ENCODE data around the gene FDX2.

Gene FDX2

DNA sequence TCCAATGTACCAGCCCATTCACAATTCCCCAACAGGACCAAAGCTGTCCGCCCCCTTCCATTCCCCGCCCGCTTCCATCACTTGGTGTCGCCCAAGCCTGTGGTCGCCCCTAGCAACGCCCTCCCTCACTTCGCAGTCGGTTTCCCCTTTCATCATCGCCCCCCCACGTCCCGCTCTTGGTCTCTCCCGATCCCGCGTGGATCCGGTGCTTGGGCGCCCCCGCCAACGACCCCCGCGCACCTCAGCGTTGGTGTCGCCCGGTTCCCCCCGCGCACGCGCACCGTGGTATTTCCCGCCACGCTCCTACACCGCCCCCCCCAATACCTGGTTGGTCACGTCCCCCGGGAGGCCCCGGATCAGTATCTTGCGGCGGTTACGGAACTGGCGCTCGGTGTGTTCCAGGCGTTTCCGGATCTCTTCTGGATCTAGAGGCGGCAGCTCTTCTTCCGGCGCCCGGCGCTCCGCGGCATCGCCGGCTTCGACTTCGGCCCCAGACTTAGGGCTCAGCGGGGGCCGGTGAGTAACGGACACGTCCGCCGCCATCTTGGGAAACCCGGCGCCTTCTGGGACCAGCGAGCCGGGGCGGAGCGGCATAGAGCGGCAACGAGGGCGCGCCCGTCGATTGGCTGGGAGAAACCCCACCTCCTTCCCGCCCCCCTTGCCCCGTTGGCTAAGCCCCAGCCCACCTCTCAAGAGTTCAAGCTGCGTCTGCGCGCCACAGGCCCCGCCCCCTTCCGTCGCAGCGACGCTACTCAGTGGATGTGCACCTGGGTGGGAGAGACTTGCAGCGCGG, 17.3 kb upstream of the FDX2 start, which contains the start of gene RAVER1:
Gene RAVER1 (minus strand): TSS at position 565 of the 793 bp plus-strand sequence. CDS start 22 bp downstream, at position 543.
- peak; percentile 97 to 98 for DNase-seq

GRCh38 chr19:10332158-10332964, 16.5 kb upstream of the FDX2 start:
- no peak for DNase-seq

- no peak for DNase-seq
Measured at GRCh38 chr19:10329555-10329954, 13.7 kb upstream of the FDX2 start.

GRCh38 chr19:10328558-10329429, 13.0 kb upstream of the FDX2 start:
- no peak for DNase-seq

GRCh38 chr19:10327793-10328192, 12.0 kb upstream of the FDX2 start:
- DNase-seq = no peak

- DNase-seq = no peak
Measured at GRCh38 chr19:10325732-10326131, 9.9 kb upstream of the FDX2 start.

GRCh38 chr19:10321874-10322835, 6.3 kb upstream of the FDX2 start:
- DNase-seq = no peak

DNA sequence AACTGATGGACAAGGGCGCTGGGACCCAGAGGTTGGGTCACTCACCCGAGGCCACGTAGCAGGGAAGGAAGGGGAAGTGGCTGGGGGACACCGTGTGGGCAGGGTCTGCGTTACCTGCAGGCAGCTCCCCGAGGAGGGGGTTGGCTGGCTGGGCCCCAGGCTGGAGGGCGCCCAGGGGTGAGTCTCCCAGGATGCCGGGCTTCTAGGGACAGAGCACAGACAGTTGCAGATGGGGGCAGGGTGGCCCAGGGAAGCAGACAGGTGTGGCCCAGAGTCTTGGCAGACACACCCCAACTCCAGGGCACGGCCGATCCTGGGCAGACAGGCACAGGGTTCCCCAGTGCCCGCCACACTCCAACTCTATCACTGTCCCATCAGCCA, 5.6 kb upstream of the FDX2 start:
- no peak for DNase-seq

- no peak for DNase-seq
Measured at GRCh38 chr19:10320602-10321416, 5.0 kb upstream of the FDX2 start.

DNA sequence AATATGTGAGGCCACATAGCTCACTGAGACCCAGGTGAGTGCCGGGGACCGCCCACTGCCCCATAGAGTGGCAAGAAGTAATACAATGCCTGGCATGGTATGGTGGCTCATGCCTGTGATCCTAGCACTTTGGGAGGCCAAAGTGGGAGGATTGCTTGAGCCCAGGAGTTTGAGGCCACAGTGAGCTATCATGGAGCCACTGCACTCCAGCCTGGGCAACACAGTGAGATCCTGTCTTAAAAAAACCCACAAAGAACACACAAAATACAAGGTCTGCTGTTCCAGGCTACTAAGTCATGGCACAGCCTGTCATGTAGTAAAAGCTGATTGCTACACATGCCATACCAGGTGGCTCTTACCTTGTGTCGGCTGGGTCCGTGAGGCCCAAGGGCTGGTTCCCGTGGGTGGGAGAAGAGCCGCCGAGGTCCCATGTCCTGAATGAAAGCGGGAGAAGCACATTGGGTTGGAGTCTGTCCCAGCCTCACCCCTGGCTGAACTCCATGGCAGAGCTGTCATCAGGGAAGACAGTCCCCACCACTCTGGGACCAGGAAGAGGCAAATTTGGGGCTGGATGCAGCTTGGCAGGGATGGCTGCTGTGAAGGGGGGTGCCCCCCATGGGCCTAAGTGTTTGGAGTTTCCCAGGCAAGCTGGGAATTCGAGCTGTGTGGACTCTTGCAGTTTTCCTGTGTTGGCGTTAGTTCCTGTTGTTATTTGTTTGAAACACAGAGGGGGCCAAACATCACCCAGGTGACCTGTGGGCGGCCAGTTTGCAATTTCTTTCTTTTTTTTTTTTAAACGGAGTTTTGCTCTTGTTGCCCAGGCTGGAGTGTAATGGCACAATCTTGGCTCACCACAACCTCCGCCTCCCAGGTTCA, 3.2 kb upstream of the FDX2 start:
- no peak for DNase-seq

- DNase-seq = no peak
Measured at GRCh38 chr19:10317857-10318462, 2.1 kb upstream of the FDX2 start.

- DNase-seq = no peak
Measured at GRCh38 chr19:10317045-10317856, 1.4 kb upstream of the FDX2 start.

GRCh38 chr19:10316229-10317044, 622 bp upstream of the FDX2 start:
- no peak for DNase-seq

GRCh38 chr19:10309423-10309822, 6.4 kb downstream of the FDX2 start, which contains the start of gene ZGLP1:
TSS of gene ZGLP1 (minus strand) at chr19:10309815.
- DNase-seq = no peak

DNA sequence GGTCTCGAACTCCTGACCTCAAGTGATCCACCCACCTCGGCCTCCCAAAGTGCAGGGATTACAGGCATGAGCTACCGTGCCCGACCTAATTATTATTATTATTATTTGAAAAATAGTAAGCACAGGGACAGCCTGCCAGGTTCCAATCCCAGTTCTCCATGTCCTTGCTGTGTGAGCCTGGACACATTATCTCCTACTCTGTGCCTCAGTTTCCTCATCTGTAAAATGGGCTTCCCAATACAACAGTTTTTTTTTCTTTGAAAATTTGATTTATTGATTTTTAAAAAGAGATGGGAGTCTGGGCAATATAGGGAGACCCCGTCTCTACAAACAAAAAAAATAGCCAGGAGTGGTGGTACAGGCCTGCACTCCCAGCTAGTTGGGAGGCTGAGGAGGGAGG, 9.5 kb downstream of the FDX2 start:
- no peak for DNase-seq

DNA sequence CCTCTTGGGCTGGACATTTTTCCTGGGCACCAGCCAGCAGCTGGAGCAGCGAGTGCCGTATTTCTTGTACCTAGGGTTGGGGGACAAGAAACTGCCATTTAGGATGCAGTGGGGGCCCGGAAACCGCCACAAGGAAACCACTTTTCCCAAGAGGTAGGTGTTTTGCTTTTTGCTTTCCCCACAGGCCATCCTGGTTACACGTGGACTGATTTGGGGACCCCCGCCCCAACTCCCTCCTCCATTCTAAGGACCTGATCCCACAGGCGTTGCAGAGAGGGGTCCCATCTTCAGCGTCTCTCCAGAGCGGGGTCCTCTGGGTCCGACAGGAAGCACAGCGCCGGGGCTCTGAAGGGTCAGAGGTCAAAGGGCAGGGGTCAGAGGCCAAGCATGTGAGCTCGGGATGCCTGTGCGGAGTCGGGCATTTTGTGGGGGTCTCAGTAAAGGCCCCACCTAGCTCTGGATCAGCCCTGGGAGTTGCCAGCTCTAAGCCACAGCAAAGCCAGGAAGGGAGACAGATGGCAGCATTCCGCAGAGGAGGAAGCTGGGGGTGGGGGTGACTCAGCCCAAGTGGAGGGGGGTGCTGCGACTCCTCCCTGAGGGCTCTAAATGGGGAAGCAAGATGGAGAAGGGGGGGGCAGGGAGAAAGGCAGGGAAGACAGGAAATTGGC, 10.5 kb downstream of the FDX2 start:
- no peak for DNase-seq
